Hematopoietic multipotent progenitor cell treated with erythropoietin and hydrocortisone succinate and interleukin-3 and kit ligand, for 6 days (in vitro differentiated cells): ENCODE results near the gene KMT5C.
"Not testable (repeated sequence)": the region's sequence is repeated elsewhere in the genome, so short reads cannot be mapped to it uniquely, and the experiment has no call there.

Experiments used
- DNase-seq: peaks from one replicate; pipeline ENCODE4 v3.0.0-alpha.2; 2015

Gene KMT5C

DNA sequence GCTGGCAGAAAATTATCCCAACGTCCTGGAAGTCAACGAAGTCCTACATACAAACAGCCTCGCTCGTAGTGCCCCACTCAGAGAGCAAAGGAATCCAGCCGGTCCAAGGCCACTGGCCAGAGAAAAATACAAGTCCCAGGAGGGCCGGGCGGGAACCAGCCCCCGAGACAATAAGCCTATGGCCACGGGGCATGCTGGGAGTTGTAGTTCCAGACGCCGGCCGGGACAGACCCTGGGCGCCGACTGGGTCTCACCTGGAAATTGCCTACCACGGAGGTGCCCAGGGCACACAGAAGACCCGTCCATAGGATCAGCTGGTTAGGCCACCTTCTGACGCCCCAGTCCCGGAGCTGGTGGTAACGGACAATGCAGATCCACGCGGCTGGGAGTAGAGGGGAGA, 19.9 kb upstream of the KMT5C start:
- DNase-seq, result peak; percentile 44

DNA sequence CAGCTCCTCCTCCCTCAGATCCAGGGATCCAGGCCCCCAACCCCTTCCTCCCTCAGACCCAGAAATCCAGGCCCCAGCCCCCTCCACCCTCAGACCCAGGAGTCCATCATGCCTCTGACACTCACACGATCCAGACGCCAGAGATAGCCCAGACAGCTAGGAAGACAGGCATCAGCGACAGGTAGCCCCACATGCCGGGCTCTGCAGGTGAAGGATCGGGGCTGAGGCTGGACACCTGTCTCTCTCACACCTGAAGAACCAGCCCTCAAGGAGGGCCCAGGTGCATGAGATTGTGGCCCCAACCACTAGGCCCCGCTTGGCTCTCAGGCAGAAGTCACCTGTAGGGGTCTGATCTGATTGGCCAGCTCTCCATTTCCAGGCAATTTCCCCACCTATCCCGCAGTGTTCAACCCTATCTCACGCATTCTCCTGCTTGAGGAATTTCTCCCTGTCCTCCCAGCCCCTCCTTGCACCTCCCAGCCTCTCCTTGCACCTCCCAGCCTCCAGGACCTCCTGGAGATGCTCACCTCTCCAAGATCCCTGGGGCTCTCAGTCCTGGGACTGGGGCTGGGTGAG, 18.7 kb upstream of the KMT5C start:
- DNase-seq, result no peak

DNA sequence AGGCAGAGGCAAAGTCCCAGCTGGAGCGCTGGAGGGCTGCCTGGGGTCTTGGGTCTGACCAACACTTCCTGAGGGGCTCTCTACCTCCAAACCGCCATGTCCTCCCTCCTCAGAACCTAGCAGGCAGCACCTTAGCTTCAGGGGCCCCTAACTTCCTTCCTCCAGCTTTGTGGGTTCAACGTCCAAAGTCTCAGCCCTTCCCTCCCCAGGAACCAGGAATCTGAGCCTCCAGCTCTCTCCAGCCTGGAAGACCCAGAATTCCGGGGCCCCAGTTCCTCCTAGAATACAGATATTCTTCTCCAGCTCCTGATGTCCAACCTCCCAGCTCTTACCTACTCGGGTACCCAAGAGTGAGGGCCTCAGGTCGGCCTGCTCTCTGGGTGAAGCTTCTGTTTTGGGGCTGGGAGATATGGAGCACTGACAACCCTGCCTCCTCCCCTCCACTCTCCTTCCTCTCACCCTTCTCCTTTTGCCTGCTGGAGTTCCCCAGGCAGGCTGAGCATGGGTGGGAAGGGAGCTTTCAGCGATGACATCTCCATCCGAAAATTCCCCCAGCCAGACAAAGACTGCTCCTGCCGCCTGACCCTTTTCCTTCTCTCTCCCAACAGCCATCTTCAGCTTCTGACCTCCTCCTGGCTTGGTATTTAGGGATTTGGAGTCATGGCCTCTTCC, 18.1 kb upstream of the KMT5C start:
- DNase-seq, result no peak

DNA sequence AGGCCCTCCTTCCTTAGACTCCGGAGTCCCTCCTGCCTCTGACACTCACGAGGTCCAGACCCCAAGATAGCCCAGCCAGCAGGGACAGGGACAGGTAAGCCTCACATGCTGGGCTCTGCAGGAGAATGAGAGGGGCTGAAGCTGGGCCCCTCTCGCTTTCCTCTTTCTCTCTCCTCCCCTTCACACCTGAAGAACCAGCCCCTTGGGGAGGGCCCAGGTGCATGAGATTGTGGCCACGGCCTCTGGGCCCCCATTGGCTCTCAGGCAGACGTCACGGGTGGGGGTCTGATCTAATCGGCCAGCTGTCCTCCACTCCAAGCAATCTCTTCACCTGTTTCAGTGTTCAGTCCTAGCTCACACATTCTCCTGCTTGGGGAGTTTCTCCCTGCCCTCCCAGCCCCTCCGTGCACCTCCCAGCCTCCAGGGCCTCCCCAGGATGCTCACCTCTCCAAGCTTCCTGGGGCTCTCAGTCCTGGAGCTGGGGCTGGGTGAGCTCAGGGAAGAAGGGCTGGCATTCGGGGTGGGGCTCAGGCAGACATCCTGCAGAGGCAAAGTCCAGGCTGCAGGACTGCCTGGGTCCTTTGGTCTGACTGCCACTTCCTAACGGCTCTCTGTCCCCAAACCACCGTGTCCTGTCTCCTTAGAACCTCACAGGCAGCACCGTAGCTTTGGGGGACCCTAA, 17.3 kb upstream of the KMT5C start:
- DNase-seq, result no peak

DNA sequence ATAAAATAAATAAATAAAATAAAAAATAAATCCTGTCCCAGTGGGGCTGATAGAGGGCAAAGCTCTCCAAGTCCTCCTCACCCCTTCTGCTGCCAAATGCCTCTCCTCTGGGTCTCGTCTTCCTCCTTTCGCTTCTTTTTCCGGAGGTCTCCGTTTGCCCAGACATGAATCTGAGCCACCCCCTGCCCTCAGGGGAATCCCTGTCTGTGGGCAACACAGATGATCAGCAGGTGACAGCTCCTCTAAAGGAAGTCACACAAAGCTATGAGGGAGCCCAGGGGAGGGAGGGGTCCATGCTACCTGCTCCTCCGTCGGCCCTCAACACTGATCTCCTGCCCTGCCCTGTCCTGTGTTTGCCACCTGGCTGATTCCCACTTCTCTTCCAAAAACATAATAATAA, 15.0 kb upstream of the KMT5C start:
- DNase-seq, result no peak

DNA sequence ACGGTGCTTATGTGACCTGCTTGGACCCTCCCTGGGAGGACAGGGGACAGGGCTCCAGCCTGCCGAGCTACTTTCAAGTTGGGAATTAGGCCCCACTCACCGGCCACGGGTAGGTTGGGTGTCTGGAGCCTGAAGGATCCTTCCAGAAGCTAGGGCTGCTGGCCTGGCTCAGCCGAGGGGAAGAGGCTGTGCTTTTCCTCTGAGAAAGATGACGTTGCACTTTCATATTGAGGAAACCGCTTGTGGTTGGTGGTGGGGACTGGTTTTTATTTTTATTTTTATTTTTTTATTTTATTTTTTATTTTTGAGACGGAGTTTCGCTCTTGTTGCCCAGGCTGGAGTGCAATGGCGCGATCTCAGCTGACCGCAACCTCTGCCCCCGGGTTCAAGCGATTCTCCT, 14.5 kb upstream of the KMT5C start, which contains the start of gene TMEM150B:
TMEM150B (minus strand) TSS at position 170 of the 400 bp plus-strand sequence. CDS start 4,305 bp downstream, outside the sequence.
- DNase-seq, result peak; percentile 68

DNA sequence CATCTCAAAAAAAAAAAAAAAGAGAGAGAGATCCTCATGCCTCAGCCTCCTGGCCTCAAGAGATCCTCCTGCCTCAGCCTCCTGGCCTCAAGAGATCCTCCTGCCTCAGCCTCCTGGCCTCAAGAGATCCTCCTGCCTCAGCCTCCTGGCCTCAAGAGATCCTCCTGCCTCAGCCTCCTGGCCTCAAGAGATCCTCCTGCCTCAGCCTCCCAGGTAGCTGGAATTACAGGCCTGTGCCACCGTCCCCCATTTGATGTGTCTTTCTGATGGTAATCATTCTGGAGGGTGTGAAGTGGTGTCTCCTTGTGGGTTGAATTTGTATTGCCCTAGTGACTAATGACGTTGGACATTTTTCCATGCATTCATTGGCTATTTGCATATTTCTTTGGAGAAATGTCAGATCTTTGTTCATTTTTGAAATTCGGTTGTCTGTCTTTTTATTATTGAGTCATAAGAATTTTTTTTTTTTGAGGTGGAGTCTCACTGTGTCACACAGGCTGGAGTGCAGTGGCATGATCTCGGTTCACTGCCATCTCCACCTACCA, 10.8 kb upstream of the KMT5C start:
- not testable (repeated sequence) for DNase-seq

DNA sequence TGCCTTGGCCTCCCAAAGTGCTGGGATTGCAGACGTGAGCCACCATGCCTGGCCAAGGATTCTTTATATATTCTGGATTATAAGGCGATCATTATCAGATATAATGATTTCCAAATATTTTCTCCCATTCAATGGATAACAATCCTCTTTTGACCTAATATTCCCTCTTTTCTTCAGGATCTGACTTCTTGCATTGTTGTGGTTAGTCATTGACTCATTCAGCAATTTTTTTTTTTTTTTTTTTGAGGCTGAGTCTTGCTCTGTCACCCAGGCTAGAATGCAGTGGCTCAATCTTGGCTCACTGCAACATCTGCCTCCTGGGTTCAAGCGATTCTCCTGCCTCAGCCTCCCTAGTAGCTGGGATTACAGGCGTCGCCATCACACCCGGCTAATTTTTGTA, 9.9 kb upstream of the KMT5C start:
- DNase-seq, result not testable (repeated sequence)

DNA sequence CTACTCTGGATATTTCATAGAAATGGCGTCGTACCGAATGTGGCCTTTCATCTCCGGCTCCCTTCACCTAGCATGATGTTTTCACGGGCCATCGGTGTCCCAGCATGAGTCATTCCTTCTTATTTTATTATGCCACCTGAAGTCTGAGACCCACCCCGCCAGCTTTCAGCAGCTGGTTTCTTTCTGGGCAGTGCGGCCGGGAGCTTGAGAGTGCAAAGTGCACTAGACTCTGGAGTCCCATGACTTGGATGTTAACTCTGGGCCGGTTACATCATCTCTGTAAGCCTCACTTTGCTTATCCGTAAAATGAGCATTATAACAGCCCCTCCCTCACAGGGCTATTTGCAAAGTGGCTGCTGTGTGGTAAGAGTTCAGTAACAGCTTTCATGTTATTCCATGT, 5.8 kb upstream of the KMT5C start:
- DNase-seq, result no peak

DNA sequence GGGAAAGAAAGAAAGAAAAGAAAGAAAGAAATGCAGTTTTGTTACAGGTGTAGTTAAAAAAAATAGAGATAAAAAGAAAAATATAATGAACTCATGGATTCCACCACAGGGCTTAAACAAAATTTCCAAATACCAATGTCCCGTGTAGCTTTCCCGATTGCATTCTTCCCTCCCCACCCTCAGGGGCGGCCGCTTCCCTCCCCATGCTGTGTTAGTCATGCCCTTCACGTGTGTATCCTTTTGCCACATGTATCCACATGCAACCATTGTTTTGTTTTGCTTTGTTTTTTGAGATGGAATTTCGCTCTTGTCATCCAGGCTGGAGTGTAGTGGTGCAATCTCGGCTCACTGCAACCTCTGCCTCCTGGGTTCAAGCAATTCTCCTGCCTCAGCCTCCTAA, 3.6 kb upstream of the KMT5C start:
- DNase-seq, result no peak

DNA sequence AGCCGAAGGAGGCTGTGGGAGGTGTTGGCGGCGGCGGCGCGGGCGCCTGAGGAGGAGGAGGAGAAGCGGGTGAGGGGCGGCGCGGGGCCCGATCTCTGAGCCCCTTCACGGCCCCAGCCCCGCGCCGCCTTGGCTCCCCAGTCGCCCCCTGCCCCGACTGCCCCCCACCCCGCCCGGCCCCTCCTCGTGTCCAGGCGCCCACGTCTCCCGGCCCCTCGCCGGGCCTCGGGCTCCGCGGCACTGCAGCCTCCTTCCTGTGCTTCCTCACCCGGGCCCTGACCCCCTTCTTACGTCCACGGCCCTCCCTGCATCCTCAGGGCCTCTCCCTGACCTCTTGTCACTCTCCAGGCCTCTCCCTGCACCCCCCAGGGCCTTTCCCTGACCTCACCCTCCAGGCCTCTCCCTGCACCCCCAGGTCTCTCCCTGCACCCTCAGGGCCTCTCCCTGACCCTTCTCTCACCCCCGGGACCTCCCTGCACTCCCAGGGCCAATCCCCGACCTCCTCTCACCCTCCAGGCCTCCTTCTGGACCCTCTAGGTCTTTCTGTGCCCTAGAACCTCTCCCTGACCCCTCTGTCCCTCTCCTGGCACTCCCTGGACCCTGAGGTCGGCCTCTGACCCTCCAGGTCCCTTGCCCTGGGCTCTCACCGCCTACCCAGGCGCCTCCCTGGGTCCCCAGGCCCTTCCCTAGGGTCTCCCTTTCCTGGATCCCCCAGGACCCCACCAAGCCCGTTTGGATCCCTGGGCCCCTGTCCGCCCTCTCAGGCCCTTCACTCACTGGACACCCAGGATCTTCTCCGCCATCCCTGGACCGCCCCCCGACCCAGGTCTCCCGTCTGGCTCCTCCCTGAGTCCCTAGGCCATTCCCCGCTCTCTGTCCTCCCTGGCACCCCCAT, 460 bp downstream of the KMT5C start:
- DNase-seq, result peak; percentile 52

DNA sequence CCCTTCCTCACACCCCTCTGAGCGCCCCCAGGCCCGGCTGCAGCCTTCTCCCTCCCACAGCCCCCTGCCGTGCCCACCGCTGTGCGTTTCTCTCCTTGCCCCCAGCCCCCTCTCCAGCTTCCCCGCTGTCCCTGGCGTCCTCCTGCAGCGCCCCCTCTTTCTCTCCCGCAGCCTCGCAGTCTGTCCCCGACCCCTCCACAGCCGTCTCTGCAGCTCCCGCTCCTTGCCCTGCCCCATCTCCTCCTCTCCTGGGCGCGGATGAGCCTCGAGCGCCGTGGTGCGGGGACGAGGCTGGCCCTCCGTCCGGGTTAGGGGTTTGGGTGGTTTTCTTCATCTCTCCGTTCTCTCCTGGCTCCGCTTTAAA, 1.1 kb downstream of the KMT5C start:
- peak; percentile 55 for DNase-seq

DNA sequence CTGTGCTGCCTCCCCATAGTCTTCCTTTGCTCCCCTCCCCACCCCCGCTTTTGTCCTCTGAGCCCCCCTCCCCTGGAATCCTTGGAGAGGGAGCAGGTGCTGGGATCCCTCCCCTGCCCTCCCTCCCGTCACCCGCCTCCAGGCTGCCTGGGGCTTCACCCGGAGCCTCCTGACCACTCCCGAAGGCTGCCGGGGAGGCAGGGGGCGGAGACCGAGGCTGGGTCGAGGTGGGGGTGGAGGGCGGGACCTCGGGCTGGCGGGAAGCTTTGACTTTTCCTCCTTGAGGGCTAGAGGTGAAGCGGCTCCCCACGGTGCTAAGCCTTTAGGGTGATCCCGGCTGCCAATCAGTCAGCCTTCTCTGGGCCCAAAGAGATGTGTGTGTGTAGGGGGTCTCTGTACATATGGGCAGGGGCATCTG, 1.5 kb downstream of the KMT5C start:
- DNase-seq, result peak; percentile 90

DNA sequence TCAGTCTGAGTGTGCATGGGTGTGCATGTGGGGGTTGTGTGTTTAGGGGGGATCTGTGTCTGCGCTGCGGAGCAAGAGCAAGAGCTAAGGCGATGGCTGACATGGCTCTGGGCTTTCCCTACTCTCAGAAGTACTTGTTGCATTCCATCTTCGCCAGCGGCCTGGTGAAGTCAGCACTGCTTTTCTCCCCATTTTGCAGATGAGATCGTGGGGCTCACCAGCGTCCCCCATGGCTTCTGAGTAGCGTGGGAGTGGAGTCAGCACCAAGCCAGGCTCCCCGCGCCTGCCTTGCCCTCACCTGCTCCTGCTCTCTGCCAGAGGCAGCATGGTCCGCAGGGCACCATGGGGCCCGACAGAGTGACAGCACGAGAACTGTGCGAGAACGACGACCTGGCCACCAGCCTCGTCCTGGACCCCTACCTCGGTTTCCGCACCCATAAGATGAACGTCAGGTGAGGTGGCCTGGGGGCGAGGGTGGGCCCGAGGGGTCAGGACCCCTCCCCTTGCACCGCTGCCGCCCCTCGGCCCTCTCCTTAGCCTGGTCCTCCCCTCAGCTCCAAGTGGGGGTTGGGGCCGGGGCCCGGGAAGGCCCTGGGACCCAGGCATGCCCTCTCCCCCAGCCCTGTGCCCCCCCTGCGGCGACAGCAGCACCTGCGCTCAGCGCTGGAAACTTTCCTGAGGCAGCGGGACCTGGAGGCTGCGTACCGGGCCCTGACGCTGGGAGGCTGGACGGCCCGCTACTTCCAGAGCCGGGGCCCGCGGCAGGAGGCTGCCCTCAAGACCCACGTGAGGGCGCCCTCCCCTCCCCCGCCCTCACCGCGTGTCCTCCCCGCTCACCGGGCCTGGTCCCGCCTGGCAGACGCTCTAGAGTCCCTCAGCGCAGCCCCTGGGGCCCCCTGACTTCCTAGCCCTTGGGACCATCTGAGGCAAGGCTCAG, 2.2 kb downstream of the KMT5C start:
- DNase-seq, result no peak

DNA sequence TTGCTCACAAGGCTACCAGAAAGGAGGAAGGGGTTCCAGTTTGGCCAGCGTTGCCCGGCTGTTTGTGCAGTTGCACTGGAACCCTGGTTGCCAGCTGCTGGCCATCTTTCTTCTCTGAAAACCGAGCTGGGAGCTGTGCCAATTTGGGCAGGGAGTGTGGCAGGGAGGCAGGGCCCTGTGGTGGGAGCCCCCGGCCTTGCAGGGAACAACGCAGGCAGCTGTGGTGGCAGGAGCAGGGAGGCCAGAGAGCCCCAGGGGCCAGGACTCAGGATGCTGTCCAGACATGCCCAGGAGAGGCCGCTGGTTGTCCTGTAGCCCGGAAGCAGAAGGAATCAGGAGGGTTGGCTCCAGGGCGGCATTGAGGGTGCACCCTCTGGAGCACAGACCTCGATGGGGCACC, 4.8 kb downstream of the KMT5C start:
- DNase-seq, result peak; percentile 61

DNA sequence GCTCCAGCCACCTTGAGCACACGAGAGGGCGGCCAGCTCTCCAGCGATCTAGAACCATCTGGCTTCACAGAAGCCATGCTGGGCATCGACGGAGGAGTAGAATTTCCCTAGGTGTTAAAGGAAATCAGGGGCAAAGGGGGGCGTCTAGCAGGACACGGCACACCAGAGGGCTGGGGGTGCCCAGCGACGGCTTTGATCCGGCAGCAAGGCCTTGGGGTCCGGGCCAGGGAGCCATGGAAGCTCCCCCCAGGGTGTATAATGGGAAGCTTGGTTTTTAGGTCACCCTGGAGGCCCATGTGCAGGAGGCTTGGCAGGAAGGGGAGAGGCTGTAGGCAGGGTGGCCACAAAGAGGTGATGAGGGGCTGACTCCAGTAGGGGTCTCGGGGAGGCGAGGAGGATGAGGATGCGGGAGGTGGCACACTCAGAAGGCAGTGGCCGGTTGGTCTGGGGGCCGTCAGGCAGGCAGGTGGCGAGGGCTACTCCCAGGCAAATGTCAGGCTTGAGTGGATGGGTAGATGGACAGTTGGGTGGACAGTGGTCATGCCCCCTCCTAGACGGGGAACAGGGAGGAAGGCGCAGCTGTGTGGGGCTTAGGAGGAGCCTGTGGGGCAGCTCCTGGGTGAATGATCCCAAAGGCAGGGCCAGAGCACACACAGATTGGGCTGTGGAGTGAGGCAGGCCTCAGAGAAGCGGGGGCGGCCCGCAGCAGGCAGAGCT, 5.6 kb downstream of the KMT5C start:
- DNase-seq, result no peak

DNA sequence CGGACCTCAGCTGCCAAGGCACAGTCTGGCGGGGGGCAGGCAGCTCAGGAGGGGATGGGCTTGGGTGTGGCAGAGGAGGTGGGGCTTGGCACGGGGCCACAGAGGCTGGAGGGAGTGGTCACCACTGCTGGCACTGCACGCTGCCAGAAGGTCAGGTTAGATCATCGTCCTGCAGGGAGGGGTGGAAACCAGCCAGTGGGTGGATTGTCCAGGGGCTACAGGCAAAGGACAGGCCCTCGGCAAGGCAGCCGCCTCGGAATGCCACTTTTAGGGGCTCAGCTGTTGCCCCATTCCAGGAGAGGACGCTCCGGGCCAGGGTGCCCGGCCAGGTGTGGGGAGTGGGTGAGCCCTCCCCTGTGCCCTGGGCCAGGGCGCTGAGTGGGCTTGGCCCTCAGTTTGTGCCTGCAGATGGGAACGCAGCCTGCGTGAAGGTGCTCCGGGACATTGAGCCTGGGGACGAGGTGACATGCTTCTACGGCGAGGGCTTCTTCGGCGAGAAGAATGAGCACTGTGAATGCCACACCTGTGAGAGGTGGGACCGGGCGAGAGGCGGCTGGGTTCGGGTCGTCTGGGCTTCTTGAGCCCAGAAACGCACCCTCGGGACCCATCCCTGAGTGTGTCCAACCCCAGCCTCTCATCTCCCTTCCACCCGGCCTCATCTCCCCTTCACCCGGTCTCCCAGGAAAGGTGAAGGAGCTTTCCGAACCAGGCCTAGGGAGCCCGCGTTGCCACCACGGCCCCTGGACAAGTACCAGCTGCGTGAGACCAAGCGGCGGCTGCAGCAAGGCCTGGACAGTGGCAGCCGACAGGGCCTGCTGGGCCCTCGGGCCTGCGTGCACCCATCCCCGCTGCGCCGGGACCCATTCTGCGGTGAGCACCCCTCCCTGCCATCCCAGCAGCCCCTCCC, 6.4 kb downstream of the KMT5C start:
- peak; percentile 78 for DNase-seq

DNA sequence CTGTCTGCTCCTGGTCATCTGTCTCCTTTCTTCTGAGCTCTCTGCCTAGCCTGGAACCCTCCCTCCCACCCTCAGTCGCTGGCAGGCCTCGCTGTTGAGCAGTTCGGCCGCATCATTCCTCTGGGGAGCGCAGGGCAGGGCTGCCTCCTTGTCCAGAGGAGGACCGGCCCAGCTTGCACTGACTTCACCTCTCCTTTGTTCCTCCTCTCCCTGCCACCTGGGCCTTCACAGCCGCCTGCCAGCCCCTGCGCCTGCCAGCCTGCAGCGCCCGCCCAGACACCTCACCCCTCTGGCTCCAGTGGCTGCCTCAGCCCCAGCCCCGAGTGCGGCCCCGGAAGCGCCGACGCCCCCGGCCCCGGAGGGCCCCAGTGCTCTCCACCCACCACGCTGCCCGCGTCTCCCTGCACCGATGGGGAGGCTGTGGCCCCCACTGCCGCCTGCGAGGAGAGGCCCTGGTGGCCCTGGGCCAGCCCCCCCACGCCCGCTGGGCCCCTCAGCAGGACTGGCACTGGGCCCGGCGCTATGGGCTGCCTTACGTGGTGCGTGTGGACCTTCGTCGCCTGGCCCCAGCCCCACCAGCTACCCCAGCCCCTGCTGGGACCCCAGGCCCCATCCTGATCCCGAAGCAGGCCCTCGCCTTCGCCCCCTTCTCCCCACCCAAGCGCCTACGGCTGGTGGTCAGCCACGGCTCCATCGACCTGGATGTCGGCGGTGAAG, 7.2 kb downstream of the KMT5C start:
- no peak for DNase-seq

DNA sequence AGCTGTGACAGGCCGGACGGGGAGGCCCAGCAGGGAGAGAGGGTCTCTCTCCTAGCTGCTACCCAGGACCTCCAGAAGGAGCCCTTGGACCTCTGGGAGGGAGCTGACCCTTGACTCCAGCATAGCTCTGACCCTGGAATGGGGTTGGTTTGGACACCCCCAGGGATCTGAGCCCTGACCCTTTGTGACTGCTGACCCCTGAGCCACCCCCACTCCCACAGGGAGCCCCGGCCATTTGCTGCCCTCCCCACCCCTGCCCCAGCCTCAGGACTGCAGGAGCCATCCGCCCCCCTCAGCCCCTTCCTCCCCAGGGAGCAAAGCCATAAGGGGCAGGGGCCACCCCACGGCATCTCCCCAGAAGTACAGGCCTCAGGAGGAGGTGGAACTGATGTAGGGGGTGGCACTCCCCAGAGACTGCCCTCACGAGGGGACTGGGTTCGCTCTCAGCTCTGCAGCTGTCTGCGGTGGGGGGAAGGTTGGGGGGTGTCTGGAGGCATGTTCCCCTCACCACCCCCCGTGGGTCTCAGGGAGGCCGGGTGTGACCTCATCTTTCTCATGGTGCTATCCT, 7.8 kb downstream of the KMT5C start:
- DNase-seq, result no peak
